GM23248 (cell line): ENCODE measurements around the gene CCNY. TPM values are rescaled to one million over a fixed set of nuclear protein-coding genes. Genes with fewer than 3 reads are reported as not detected.

Experiments
- DNase-seq: peaks from one replicate; pipeline ENCODE4 v3.0.0-alpha.2; 2015
- H2AFZ ChIP-seq: fragments of 200-600 bp; sonication (generic); 2 replicates; pipeline ENCODE4 v1.6.1; 2016; ENCODE audit warnings: antibody characterized with exemption
- H3F3A ChIP-seq: fragments of 200-600 bp; sonication (generic); 2 replicates; pipeline ENCODE4 v1.6.1; 2016; ENCODE audit warnings: mild to moderate bottlenecking, antibody characterized with exemption, mixed run types; ENCODE audit not compliant: insufficient read depth
- H3K27ac ChIP-seq: fragments of 200-600 bp; sonication (generic); 2 replicates; pipeline ENCODE4 v1.5.1; 2016; ENCODE audit warnings: mild to moderate bottlenecking
- H3K27me3 ChIP-seq: fragments of 200-600 bp; sonication (generic); replicated peaks from 2 replicates; pipeline ENCODE4 v1.6.1; 2016; ENCODE audit warnings: mild to moderate bottlenecking; ENCODE audit not compliant: insufficient read depth
- H3K36me3 ChIP-seq: fragments of 200-600 bp; sonication (generic); 2 replicates; pipeline ENCODE4 v1.6.1; 2016; ENCODE audit warnings: low read depth, mild to moderate bottlenecking
- H3K4me1 ChIP-seq: fragments of 200-600 bp; sonication (generic); 2 replicates; pipeline ENCODE4 v1.6.1; 2016; ENCODE audit warnings: mild to moderate bottlenecking; ENCODE audit not compliant: insufficient read depth
- H3K4me2 ChIP-seq: fragments of 200-600 bp; sonication (generic); one replicate; pipeline ENCODE4 v1.6.1; 2016; ENCODE audit warnings: mild to moderate bottlenecking; ENCODE audit not compliant: unreplicated experiment
- H3K4me3 ChIP-seq: fragments of 200-600 bp; sonication (generic); 2 replicates; pipeline ENCODE4 v1.5.1; 2016; ENCODE audit warnings: mild to moderate bottlenecking
- H3K79me2 ChIP-seq: fragments of 200-600 bp; sonication (generic); 2 replicates; pipeline ENCODE4 v1.6.1; 2016; ENCODE audit warnings: mild to moderate bottlenecking; ENCODE audit not compliant: insufficient read depth
- H3K9ac ChIP-seq: fragments of 200-600 bp; sonication (generic); 2 replicates; pipeline ENCODE4 v1.6.1; 2016; ENCODE audit warnings: mild to moderate bottlenecking
- H3K9me2 ChIP-seq: fragments of 200-600 bp; sonication (generic); 2 replicates; pipeline ENCODE4 v1.6.1; 2016; ENCODE audit warnings: mixed run types, mild to moderate bottlenecking, moderate library complexity; ENCODE audit not compliant: insufficient read depth
- H3K9me3 ChIP-seq: fragments of 200-600 bp; sonication (generic); one replicate; pipeline ENCODE4 v1.6.1; 2017; ENCODE audit warnings: low read depth
- H4K20me1 ChIP-seq: fragments of 200-600 bp; sonication (generic); 2 replicates; pipeline ENCODE4 v1.6.0; 2016; ENCODE audit not compliant: insufficient read depth
- EZH2 ChIP-seq: fragments of 200-600 bp; sonication (generic); IDR thresholded peaks from 2 replicates; pipeline ENCODE4 v1.6.1; 2018; ENCODE audit warnings: antibody characterized with exemption, mild to moderate bottlenecking; ENCODE audit not compliant: insufficient read depth, poor library complexity, severe bottlenecking
- EZH2phosphoT487 ChIP-seq: fragments of 200-600 bp; sonication (generic); IDR thresholded peaks from 2 replicates; pipeline ENCODE4 v1.6.1; 2018; ENCODE audit warnings: antibody characterized with exemption, moderate library complexity, mild to moderate bottlenecking, low read depth; ENCODE audit not compliant: insufficient read depth
- WGBS, 2 experiments: methylation state at CpG; one replicate each; pipeline ENCODE4 v1.1.6; 2015 to 2017; ENCODE audit warnings: low lambda C conversion rate in 2 of 2, low coverage in 1 of 2; ENCODE audit errors: missing lambda C conversion rate in 2 of 2; 5-methylcytosine and 5-hydroxymethylcytosine counted together
- in situ Hi-C: fragments of 300-500 bp; cut with MboI; formaldehyde crosslinking; loops from 2 replicates; pipeline ENCODE4 v1.15.0; 2020
- polyA plus RNA-seq: library from polyadenylated mRNA; unstranded; fragments of >200 nt; fragmentation: Nextera tagmentation; extraction: Ambion mirVana; gene quantifications from 2 replicates; pipeline ENCODE4 v1.2.1, GENCODE V29; 2016
- total RNA-seq: library from RNA; depleted of rRNA; stranded (reverse); fragments of >200 nt; shearing (Covaris generic); gene quantifications from 2 replicates; pipeline ENCODE4 v1.2.3, GENCODE V29; 2014

Gene CCNY
- total and polyA plus RNA-seq, 2 experiments from 2014 or later, result 12.8 to 70.4 TPM

- no peak for DNase-seq
- H3K9ac ChIP-seq, result no peak overlapping the region
- H3K36me3 ChIP-seq, result no peaks in the 10 kb centered on the region
- H3K4me2 ChIP-seq, result no peak overlapping the region
- in situ Hi-C loops, result no loop called here
- no peak overlapping the region for H3K27ac ChIP-seq
- no peaks in the 10 kb centered on the region for H3K27me3 ChIP-seq
- H2AFZ ChIP-seq, result no peak overlapping the region
- no peaks in the 10 kb centered on the region for H3K9me2 ChIP-seq
- no peaks in the 10 kb centered on the region for H3K9me3 ChIP-seq
- 83 to 87% methylated on average over 5 of the region's 5 CpGs for WGBS, 2 experiments
- H3K4me3 ChIP-seq, result no peak overlapping the region
- H3K4me1 ChIP-seq, result peaks cover 26% of the 10 kb centered on the region
- peaks cover 6% of the 10 kb centered on the region; the same call in 1 of the 2 replicates for H3F3A ChIP-seq
- H3K79me2 ChIP-seq, result peaks cover 100% of the 10 kb centered on the region
- H4K20me1 ChIP-seq, result peaks cover 11% of the 10 kb centered on the region; the same call in 1 of the 2 replicates
- no peak for TF ChIP-seq EZH2phosphoT487
- TF ChIP-seq EZH2, result no peak
Observed at GRCh38 chr10:35465673-35466072, 129.4 kb downstream of the CCNY start.

- in situ Hi-C loops, result no loop called here
- 89 to 90% methylated on average over 5 of the region's 5 CpGs for WGBS, 2 experiments
- peaks cover 31% of the 10 kb centered on the region for H3K4me1 ChIP-seq
Observed at GRCh38 chr10:35466170-35466569, 129.9 kb downstream of the CCNY start.

GRCh38 chr10:35466661-35467060 is 130.4 kb downstream of the CCNY start:
- no peak overlapping the region for H3K9ac ChIP-seq
- H3K9me3 ChIP-seq, result no peaks in the 10 kb centered on the region
- WGBS, 2 experiments, result 99% methylated on average over 4 of the region's 4 CpGs
- no peak overlapping the region for H3K4me2 ChIP-seq
- no peak overlapping the region for H3K4me3 ChIP-seq
- H3K4me1 ChIP-seq, result peaks cover 33% of the 10 kb centered on the region
- no peak for DNase-seq
- peaks cover 6% of the 10 kb centered on the region; the same call in 1 of the 2 replicates for H3F3A ChIP-seq
- no peak overlapping the region for H2AFZ ChIP-seq
- TF ChIP-seq EZH2, result no peak
- no peak for TF ChIP-seq EZH2phosphoT487
- peaks cover 100% of the 10 kb centered on the region for H3K79me2 ChIP-seq
- peaks cover 10% of the 10 kb centered on the region; the same call in 1 of the 2 replicates for H4K20me1 ChIP-seq
- no peaks in the 10 kb centered on the region for H3K9me2 ChIP-seq
- in situ Hi-C loops, result no loop called here
- H3K27ac ChIP-seq, result no peak overlapping the region
- no peaks in the 10 kb centered on the region for H3K27me3 ChIP-seq
- no peaks in the 10 kb centered on the region for H3K36me3 ChIP-seq

More at GRCh38 chr10:35466170-35466569, 129.9 kb downstream of the CCNY start:
- Histone ChIP-seq H3F3A (peaks cover 6% of the 10 kb centered on the region; the same call in 1 of the 2 replicates), H3K36me3 (no peaks in the 10 kb centered on the region), H3K27ac (no peak overlapping the region), H4K20me1 (peaks cover 10% of the 10 kb centered on the region; the same call in 1 of the 2 replicates), H2AFZ (no peak overlapping the region), H3K4me3 (no peak overlapping the region), H3K4me2 (no peak overlapping the region), H3K9me2 (no peaks in the 10 kb centered on the region), H3K9ac (no peak overlapping the region), H3K27me3 (no peaks in the 10 kb centered on the region), H3K9me3 (no peaks in the 10 kb centered on the region), H3K79me2 (peaks cover 100% of the 10 kb centered on the region)
- no peak for TF ChIP-seq EZH2phosphoT487
- TF ChIP-seq EZH2, result no peak
- DNase-seq, result no peak

GRCh38 chr10:35467186-35467585 is 130.9 kb downstream of the CCNY start:
- Histone ChIP-seq H3K4me1 (peaks cover 33% of the 10 kb centered on the region), H3K36me3 (no peaks in the 10 kb centered on the region), H3K4me2 (no peak overlapping the region), H4K20me1 (peaks cover 10% of the 10 kb centered on the region; the same call in 1 of the 2 replicates), H3K27me3 (no peaks in the 10 kb centered on the region), H3K4me3 (no peak overlapping the region), H3F3A (peaks cover 6% of the 10 kb centered on the region; the same call in 1 of the 2 replicates), H3K9me2 (no peaks in the 10 kb centered on the region), H3K9ac (no peak overlapping the region), H2AFZ (no peak overlapping the region), H3K9me3 (no peaks in the 10 kb centered on the region), H3K79me2 (peaks cover 100% of the 10 kb centered on the region), H3K27ac (no peak overlapping the region)
- TF ChIP-seq EZH2 (no peak), EZH2phosphoT487 (no peak)
- in situ Hi-C loops, result no loop called here
- no peak for DNase-seq
